ENCODE measurements around the gene NTNG1. TPM values are rescaled to one million over a fixed set of nuclear protein-coding genes. Genes with fewer than 3 reads are reported as not detected.

NTNG1 gene
- total RNA-seq, 1 donor from 2014 or later, result 1.1 TPM

- Mint-ChIP-seq H3K27ac (no peak overlapping the region), H3K4me1 (ENCODE audit: low read depth) (peaks cover 5% of the 10 kb centered on the region), H3K36me3 (ENCODE audit: insufficient read depth) (no peaks in the 10 kb centered on the region), H3K4me3 (ENCODE audit: low read depth) (no peak overlapping the region), H3K9me3 (ENCODE audit: low read depth) (no peaks in the 10 kb centered on the region), H3K27me3 (no peaks in the 10 kb centered on the region)
- TF ChIP-seq CTCF (IDR thresholded peaks at IDR 0.05; ENCODE audit: unreplicated experiment), result no peak
- no peak for DNase-seq (ENCODE audit: low spot score, unreplicated experiment)
These were observed 202.8 kb downstream of the NTNG1 start for GRCh38 chr1:107343601-107344000.

- peaks cover 5% of the 10 kb centered on the region for H3K4me1 Mint-ChIP-seq (ENCODE audit: low read depth)
- no peak overlapping the region for H3K27ac Mint-ChIP-seq
- no peak overlapping the region for H3K4me3 Mint-ChIP-seq (ENCODE audit: low read depth)
- no peaks in the 10 kb centered on the region for H3K27me3 Mint-ChIP-seq
- H3K36me3 Mint-ChIP-seq (ENCODE audit: insufficient read depth), result no peaks in the 10 kb centered on the region
- no peak for DNase-seq (ENCODE audit: low spot score, unreplicated experiment)
- no peaks in the 10 kb centered on the region for H3K9me3 Mint-ChIP-seq (ENCODE audit: low read depth)
- TF ChIP-seq CTCF (IDR thresholded peaks at IDR 0.05; ENCODE audit: unreplicated experiment), result no peak
These were observed 203.5 kb downstream of the NTNG1 start for GRCh38 chr1:107344268-107344760.

DNA sequence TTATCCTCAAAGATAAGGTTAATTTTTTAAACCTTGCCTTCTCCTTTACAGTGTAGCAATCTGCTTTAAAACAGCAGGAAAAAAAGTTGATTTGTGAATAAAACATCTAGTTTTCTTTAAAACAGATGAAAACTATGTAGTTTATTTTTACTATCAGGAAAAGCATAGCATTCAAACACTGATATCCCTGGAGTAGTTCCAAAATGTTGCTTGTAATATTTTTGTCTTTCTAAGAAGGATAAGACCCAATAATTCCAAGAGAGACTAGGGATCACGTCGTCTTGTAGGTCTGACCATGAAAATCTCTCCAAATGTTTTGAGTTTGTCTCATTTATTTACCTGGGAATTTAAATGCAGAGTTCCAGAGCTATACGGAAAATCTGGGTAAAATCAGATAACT lies 204.0 kb downstream of the NTNG1 start:
- Mint-ChIP-seq H3K4me3 (ENCODE audit: low read depth) (no peak overlapping the region), H3K27me3 (no peaks in the 10 kb centered on the region), H3K27ac (no peak overlapping the region), H3K36me3 (ENCODE audit: insufficient read depth) (no peaks in the 10 kb centered on the region), H3K4me1 (ENCODE audit: low read depth) (peaks cover 5% of the 10 kb centered on the region), H3K9me3 (ENCODE audit: low read depth) (no peaks in the 10 kb centered on the region)
- no peak for DNase-seq (ENCODE audit: low spot score, unreplicated experiment)
- TF ChIP-seq CTCF (IDR thresholded peaks at IDR 0.05; ENCODE audit: unreplicated experiment), result no peak

- H3K9me3 Mint-ChIP-seq (ENCODE audit: low read depth), result peaks cover 9% of the 10 kb centered on the region
- H3K4me3 Mint-ChIP-seq (ENCODE audit: low read depth), result no peak overlapping the region
- H3K27ac Mint-ChIP-seq, result no peak overlapping the region
- DNase-seq (ENCODE audit: low spot score, unreplicated experiment), result no peak
- no peak for TF ChIP-seq CTCF (IDR thresholded peaks at IDR 0.05; ENCODE audit: unreplicated experiment)
- no peaks in the 10 kb centered on the region for H3K36me3 Mint-ChIP-seq (ENCODE audit: insufficient read depth)
- no peaks in the 10 kb centered on the region for H3K27me3 Mint-ChIP-seq
- no peaks in the 10 kb centered on the region for H3K4me1 Mint-ChIP-seq (ENCODE audit: low read depth)
These were observed 212.0 kb downstream of the NTNG1 start for GRCh38 chr1:107352850-107353249.

DNA sequence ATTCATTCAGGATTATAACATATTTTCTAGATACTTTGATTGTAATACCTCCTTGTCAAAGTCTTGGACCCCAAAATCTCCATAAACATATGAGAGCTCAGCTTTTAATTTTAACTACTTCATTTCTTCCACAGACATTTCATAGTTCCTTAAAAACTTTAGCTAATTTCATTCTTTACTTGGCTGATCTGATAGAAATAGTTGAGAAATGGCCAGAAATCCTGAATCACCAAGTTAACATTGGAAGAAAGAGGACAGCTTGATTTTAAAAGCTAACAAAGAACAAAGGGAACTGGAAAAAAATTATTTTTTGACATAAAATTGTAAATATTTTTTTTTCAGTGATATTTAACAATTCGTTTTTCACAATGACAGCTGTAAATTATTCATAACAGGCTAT lies 216.5 kb downstream of the NTNG1 start:
- no peaks in the 10 kb centered on the region for H3K36me3 Mint-ChIP-seq (ENCODE audit: insufficient read depth)
- no peak for DNase-seq (ENCODE audit: low spot score, unreplicated experiment)

More for the DNA sequence above, 216.5 kb downstream of the NTNG1 start:
- Mint-ChIP-seq H3K27ac (no peak overlapping the region), H3K27me3 (no peaks in the 10 kb centered on the region), H3K4me1 (ENCODE audit: low read depth) (peaks cover 18% of the 10 kb centered on the region), H3K9me3 (ENCODE audit: low read depth) (peaks cover 5% of the 10 kb centered on the region), H3K4me3 (ENCODE audit: low read depth) (no peak overlapping the region)
- no peak for TF ChIP-seq CTCF (IDR thresholded peaks at IDR 0.05; ENCODE audit: unreplicated experiment)
